Stimulated activated naive CD8-positive, alpha-beta T cell treated with anti-CD3 and anti-CD28 coated beads, Interleukin-15, Interleukin-2, amounts not matched to agents 100 ng/mL and 50 ng/mL, for 24 hours (primary cell): ENCODE results near the gene CCT8L2.
"Not testable (repeated sequence)": the region's sequence is repeated elsewhere in the genome, so short reads cannot be mapped to it uniquely, and the experiment has no call there.

Source experiments
- H3K27ac Mint-ChIP-seq: one replicate; pipeline ENCODE4 v1.8.0; 2021; ENCODE audit warnings: mild to moderate bottlenecking, mixed read lengths
- H3K27me3 Mint-ChIP-seq: one replicate; pipeline ENCODE4 v1.8.0; 2021; ENCODE audit warnings: mixed read lengths
- H3K36me3 Mint-ChIP-seq: one replicate; pipeline ENCODE4 v1.8.0; 2021; ENCODE audit warnings: low read depth, mixed read lengths
- H3K4me1 Mint-ChIP-seq: one replicate; pipeline ENCODE4 v1.8.0; 2021; ENCODE audit warnings: low read depth, mixed read lengths
- H3K4me3 Mint-ChIP-seq: one replicate; pipeline ENCODE4 v1.8.0; 2021; ENCODE audit warnings: mild to moderate bottlenecking, mixed read lengths
- H3K9me3 Mint-ChIP-seq: one replicate; pipeline ENCODE4 v1.8.0; 2021; ENCODE audit warnings: mixed read lengths

The CCT8L2 gene

GRCh38 chr22:16543310-16543709, 49.3 kb downstream of the CCT8L2 start:
- H3K27me3 Mint-ChIP-seq, H3K9me3 Mint-ChIP-seq, H3K27ac Mint-ChIP-seq, H3K4me3 Mint-ChIP-seq, H3K4me1 Mint-ChIP-seq, H3K36me3 Mint-ChIP-seq: not testable (repeated sequence)
